Stimulated activated naive CD8-positive, alpha-beta T cell treated with anti-CD3 and anti-CD28 coated beads, Interleukin-15, Interleukin-2, amounts not matched to agents 100 ng/mL and 50 ng/mL, for 24 hours (primary cell): Measurements from ENCODE around the gene LUC7L.
"Not testable (repeated sequence)": the region's sequence is repeated elsewhere in the genome, so short reads cannot be mapped to it uniquely, and the experiment has no call there.

Source experiments
- H3K27ac Mint-ChIP-seq: one replicate; pipeline ENCODE4 v1.8.0; 2021; ENCODE audit warnings: mild to moderate bottlenecking, mixed read lengths
- H3K27me3 Mint-ChIP-seq: one replicate; pipeline ENCODE4 v1.8.0; 2021; ENCODE audit warnings: mixed read lengths
- H3K36me3 Mint-ChIP-seq: one replicate; pipeline ENCODE4 v1.8.0; 2021; ENCODE audit warnings: low read depth, mixed read lengths
- H3K4me1 Mint-ChIP-seq: one replicate; pipeline ENCODE4 v1.8.0; 2021; ENCODE audit warnings: low read depth, mixed read lengths
- H3K4me3 Mint-ChIP-seq: one replicate; pipeline ENCODE4 v1.8.0; 2021; ENCODE audit warnings: mild to moderate bottlenecking, mixed read lengths
- H3K9me3 Mint-ChIP-seq: one replicate; pipeline ENCODE4 v1.8.0; 2021; ENCODE audit warnings: mixed read lengths

LUC7L gene

DNA sequence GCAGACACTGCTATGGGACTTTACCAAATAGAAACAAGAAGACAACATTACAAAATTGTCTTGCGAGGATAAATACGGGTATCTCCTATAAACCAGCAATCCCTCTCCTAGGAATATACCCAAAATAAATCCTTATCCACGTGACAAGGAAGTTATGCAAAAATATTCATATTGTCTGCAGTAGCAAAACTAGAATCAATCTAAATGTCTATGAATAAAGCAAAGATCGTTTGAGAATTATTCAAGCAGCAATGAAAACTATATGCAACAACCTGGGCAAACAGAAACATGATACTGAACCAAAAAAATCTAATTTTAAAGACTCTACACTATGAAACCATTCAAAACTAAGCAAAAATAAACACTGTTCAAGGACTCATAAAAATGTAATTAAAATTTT lies 9.2 kb downstream of the LUC7L start:
- Mint-ChIP-seq H3K4me3 (no peak overlapping the region), H3K36me3 (peaks cover 44% of the 10 kb centered on the region), H3K4me1 (no peaks in the 10 kb centered on the region), H3K27ac (no peak overlapping the region), H3K27me3 (no peaks in the 10 kb centered on the region), H3K9me3 (no peaks in the 10 kb centered on the region)

DNA sequence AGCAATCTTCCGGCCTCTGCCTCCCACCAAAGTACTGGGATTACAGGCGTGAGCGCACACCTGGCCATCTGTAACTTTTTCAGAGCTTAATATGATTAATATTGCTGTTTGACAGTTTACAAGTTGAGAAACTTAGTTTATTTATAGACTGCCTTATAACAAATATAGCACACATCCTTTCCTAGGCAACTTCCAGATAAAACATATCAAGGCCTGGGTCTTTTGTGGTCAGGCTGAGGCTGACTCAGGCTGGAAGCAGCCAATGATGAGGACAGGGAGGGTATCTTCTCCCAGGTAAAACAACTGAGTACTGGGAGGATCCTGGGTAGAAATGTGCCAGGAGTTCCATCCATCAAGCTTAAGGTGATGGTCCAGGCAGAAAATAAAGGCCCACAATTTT lies 16.2 kb downstream of the LUC7L start:
- peaks cover 49% of the 10 kb centered on the region for H3K36me3 Mint-ChIP-seq
- no peak overlapping the region for H3K4me3 Mint-ChIP-seq
- H3K9me3 Mint-ChIP-seq, result no peaks in the 10 kb centered on the region
- H3K27ac Mint-ChIP-seq, result peak overlapping the region; percentile 26
- H3K27me3 Mint-ChIP-seq, result no peaks in the 10 kb centered on the region
- no peaks in the 10 kb centered on the region for H3K4me1 Mint-ChIP-seq

DNA sequence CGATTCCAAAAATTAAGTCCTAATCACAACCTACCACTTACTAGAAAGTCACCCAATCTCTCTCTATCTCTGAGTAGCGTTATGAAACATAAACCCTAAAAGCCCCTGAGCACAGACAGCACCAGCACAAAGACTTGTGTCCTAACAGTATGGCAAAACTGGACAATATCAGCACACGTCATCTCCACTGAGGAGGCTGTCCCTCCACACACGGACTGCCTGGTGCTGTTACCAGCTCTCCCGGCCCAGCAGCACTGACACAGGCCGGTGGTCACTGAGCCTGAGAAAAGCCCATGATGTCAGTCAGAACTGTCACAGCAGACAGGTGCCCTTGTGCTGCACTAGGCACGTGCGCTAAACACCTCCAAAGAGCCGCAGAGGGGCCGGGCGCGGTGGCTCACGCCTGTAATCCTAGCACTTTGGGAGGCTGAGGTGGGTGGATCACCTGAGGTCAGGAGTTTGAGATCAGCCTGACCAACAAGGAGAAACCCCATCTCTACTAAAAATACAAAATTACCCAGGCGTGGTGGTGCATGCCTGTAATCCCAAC lies 17.5 kb downstream of the LUC7L start:
- H3K4me3 Mint-ChIP-seq, H3K27ac Mint-ChIP-seq, H3K9me3 Mint-ChIP-seq, H3K27me3 Mint-ChIP-seq, H3K4me1 Mint-ChIP-seq: not testable (repeated sequence)
- H3K36me3 Mint-ChIP-seq, result peaks cover 50% of the 10 kb centered on the region

DNA sequence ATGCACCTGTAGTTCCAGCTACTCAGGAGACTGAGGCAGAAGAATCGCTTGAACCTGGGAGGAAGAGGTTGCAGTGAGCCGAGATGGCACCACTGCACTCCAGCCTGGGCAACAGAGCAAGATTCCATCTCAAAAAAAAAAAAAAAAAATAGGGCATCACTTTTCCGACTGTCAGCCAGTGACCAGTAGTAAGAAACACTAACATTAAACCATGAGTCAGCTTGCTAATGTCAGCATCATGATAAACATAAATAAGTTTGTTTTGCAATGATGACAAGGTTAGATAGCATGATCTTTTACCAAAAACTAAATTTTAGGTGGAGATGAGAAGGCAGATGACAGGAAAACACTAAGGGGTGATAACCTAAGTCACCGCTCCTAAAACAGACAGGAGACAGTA lies 19.9 kb downstream of the LUC7L start:
- H3K4me3 Mint-ChIP-seq, H3K4me1 Mint-ChIP-seq, H3K27me3 Mint-ChIP-seq, H3K27ac Mint-ChIP-seq, H3K9me3 Mint-ChIP-seq: not testable (repeated sequence)
- peaks cover 59% of the 10 kb centered on the region for H3K36me3 Mint-ChIP-seq

DNA sequence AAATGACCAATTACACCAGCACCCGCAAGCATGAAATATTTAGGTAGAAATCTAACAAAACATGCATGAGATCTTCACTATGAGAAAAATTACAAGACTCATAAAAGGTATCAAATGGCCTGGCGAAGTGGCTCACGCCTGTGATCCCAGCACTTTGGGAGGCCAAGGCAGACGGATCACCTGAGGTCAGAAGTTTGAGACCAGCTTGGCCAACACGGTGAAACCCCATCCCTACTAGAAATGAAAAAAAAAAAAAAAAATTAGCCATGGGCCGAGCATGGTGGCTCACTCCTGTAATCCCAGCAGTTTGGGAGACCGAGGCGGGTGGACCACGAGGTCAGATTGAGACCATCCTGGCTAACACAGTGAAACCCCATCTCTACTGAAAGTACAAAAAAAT lies 25.2 kb downstream of the LUC7L start:
- not testable (repeated sequence) for H3K27me3 Mint-ChIP-seq, H3K27ac Mint-ChIP-seq, H3K9me3 Mint-ChIP-seq, H3K4me1 Mint-ChIP-seq, H3K4me3 Mint-ChIP-seq
- peaks cover 59% of the 10 kb centered on the region for H3K36me3 Mint-ChIP-seq

DNA sequence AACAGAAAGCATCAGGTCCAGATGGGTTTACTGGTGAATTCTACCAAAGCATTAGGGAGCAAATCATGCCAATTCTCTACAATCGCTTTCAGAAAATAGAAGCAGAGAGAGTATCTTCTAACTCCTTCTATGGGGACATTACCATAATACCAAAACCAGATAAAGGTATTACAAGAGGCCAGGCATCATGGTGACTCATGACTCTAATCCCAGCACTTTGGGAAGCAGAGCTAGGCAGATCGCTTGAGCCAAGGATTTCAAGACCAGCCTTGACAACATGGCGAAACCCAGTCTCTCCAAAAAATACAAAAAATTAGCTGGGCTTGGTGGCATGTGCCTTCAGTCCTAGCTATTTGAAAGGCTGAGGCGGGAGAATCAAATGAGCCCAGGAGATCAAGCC lies 26.0 kb downstream of the LUC7L start:
- Mint-ChIP-seq H3K36me3 (peaks cover 59% of the 10 kb centered on the region), H3K9me3 (no peaks in the 10 kb centered on the region), H3K4me1 (no peaks in the 10 kb centered on the region), H3K27ac (no peak overlapping the region), H3K27me3 (no peaks in the 10 kb centered on the region), H3K4me3 (no peak overlapping the region)

DNA sequence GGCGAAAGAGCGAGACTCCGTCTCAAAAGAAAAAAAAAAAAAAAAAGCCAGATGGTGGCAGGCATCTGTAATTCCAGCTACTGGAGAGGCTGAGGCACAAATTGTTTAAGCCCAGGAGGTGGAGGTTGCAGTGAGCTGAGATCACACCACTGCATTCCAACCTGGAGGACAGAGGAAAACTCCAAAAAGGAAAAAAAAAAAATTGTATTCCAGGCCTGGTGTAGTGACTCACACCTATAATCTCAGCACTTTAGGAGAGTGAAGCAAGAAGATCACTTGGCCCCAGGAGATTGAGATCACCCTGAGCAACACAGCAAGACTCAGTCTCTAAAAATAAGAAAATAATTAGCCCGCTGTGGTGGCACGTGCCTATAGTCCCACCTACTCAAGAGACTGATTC lies 28.9 kb downstream of the LUC7L start:
- no peaks in the 10 kb centered on the region for H3K9me3 Mint-ChIP-seq
- H3K4me3 Mint-ChIP-seq, result no peak overlapping the region
- no peaks in the 10 kb centered on the region for H3K4me1 Mint-ChIP-seq
- H3K27ac Mint-ChIP-seq, result no peak overlapping the region
- peaks cover 64% of the 10 kb centered on the region for H3K36me3 Mint-ChIP-seq
- H3K27me3 Mint-ChIP-seq, result no peaks in the 10 kb centered on the region

DNA sequence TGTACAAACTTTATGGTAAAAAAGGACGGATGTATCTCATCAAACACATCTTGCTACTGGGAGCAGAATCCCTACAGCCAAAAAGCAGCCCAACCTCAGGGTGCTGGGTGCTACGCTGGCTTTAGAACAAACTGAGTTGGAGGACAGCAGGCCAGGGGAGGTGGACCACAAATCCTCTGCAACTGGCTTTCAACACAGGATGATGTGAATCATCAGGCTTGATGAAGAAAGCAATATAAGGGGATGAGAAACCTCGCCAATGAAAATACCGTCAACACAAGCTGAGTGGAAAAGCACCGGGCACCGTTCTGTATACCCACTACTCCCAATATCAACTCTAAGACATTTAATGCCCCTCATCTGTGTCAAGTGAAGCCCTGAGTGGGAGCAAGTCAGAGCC lies 34.7 kb downstream of the LUC7L start:
- Mint-ChIP-seq H3K9me3 (no peaks in the 10 kb centered on the region), H3K4me1 (no peaks in the 10 kb centered on the region), H3K4me3 (no peak overlapping the region), H3K36me3 (peaks cover 74% of the 10 kb centered on the region), H3K27ac (no peak overlapping the region), H3K27me3 (no peaks in the 10 kb centered on the region)

DNA sequence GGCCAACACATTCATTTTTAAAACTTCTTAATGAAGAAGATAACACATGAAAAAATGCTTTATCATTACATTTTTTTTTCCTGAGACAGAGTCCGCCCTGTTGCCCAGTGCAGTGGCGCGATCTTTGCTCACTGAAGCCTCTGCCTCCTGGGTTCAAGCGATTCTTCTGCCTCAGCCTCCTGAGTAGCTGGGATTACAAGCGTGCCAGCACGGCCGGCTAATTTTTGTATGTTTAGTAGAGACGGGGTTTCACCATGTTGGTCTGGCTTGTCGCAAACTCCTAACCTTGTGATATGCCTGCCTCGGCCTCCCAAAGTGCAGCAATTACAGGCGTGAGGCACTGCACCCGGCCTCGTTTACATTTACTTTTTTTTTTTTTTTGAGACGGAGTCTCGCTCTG lies 35.8 kb downstream of the LUC7L start:
- Mint-ChIP-seq H3K4me1 (no peaks in the 10 kb centered on the region), H3K27ac (no peak overlapping the region), H3K27me3 (no peaks in the 10 kb centered on the region), H3K9me3 (no peaks in the 10 kb centered on the region), H3K36me3 (peaks cover 76% of the 10 kb centered on the region), H3K4me3 (no peak overlapping the region)

DNA sequence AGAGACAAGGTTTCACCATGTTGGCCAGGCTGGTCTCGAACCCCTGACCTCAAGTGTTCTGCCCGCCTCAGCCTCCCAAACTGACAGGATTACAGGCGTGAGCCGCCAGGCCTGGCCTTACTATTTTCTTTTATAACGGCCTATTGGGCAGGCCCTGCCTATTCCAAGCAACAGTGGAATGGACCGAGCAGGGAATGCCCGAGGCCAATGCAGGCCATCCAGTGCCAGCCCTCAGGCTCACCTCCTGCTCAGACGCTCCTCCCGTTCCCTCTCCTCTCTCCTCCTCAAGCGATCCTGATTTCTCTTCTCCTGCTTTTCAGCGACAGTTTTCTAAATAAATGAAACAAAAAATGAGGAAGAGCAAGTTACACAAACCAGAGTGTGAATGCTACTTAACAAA lies 36.6 kb downstream of the LUC7L start:
- Mint-ChIP-seq H3K27me3 (no peaks in the 10 kb centered on the region), H3K4me1 (no peaks in the 10 kb centered on the region), H3K9me3 (no peaks in the 10 kb centered on the region), H3K4me3 (no peak overlapping the region), H3K36me3 (peaks cover 72% of the 10 kb centered on the region), H3K27ac (no peak overlapping the region)

DNA sequence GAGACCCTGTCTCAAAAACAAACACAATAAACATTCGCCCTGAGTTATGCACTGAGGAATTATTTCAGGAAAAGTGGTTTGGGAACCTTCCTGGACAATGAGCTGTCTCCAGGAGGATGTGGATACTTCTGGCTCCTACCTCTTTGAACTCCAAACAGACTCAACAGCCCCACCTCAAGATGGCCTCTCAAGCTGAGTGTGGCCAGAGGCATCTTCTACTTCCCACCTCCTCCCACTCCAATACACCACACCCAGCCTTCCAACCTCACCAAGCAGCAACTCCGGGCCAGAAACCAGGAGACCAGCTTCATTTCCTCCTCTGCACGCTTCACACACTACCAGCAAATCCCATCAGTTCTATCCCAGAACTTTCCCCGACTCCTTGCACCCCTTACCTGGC lies 37.4 kb downstream of the LUC7L start:
- Mint-ChIP-seq H3K9me3 (no peaks in the 10 kb centered on the region), H3K27ac (no peak overlapping the region), H3K4me3 (no peak overlapping the region), H3K27me3 (no peaks in the 10 kb centered on the region), H3K4me1 (no peaks in the 10 kb centered on the region), H3K36me3 (peaks cover 73% of the 10 kb centered on the region)

DNA sequence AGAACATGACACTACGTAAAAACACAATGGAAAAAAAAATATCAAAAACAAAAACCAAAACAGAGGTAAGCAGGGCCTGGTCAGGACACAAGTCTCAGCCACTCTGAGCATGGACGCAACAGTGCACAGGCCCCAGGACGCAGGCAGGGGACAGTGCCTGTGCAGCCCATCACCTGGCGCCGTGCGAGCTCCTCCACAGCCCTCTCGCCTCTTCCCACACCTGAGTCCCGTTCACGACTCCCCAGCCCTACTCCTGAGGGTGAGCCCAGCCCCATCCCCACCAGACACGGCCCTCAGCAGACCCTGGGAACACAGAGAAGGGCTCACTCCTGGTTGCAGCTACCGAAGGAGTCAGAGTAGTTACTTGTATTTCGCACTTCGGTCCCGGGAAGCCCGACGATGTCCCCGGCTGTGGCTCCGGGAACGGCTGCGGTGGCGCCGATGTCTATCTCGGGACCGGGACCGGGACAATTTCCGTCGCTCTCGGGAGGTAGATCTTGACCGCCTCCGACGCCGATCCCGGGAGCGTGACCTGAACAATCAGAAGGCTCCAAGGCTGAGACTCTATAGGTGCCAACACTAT lies 39.6 kb downstream of the LUC7L start:
- Mint-ChIP-seq H3K9me3 (no peaks in the 10 kb centered on the region), H3K4me3 (no peak overlapping the region), H3K27me3 (no peaks in the 10 kb centered on the region), H3K36me3 (peaks cover 63% of the 10 kb centered on the region), H3K27ac (no peak overlapping the region), H3K4me1 (no peaks in the 10 kb centered on the region)

DNA sequence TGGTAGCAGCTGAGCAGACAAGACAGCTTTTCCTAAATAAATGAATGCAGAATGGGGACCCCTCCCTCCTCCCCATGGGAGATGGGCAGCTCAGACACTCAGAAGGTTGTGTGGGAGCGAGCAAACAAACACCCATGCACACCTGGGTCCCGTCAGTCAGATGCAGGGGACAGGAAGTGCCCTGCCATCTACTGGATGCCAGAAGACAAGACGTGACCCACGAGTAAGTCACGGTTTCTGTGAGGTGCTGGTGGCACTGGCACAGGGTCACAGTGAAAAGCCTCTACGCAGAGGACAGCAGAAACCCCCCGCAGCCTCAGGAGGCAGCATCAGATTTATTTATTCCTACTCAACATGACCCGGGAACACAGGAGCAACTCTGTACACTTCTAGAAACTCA lies 40.6 kb downstream of the LUC7L start:
- H3K4me1 Mint-ChIP-seq, result no peaks in the 10 kb centered on the region
- H3K27me3 Mint-ChIP-seq, result no peaks in the 10 kb centered on the region
- no peaks in the 10 kb centered on the region for H3K9me3 Mint-ChIP-seq
- peaks cover 57% of the 10 kb centered on the region for H3K36me3 Mint-ChIP-seq
- no peak overlapping the region for H3K4me3 Mint-ChIP-seq
- H3K27ac Mint-ChIP-seq, result no peak overlapping the region

DNA sequence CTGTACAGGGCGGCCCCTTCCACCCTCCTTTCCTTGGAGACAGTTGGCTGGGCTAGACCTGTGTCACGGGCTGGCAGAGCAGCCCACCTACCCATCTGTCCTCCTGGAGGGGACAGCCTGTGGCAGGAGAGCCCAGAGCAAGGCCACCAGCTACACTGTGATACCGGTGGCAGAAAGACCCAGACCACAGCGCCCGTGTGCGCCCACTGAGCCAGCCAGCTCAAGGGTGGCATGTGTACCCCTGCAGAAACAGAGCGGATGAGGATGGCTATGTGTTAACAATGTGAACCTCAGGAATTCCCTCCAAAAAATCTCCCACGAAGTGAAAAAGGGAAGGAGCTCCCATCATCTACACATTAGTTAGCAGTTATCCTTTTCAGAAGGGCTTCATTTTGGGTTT lies 41.9 kb downstream of the LUC7L start:
- H3K9me3 Mint-ChIP-seq, result no peaks in the 10 kb centered on the region
- no peak overlapping the region for H3K27ac Mint-ChIP-seq
- no peak overlapping the region for H3K4me3 Mint-ChIP-seq
- H3K36me3 Mint-ChIP-seq, result peaks cover 52% of the 10 kb centered on the region
- H3K4me1 Mint-ChIP-seq, result no peaks in the 10 kb centered on the region
- no peaks in the 10 kb centered on the region for H3K27me3 Mint-ChIP-seq

DNA sequence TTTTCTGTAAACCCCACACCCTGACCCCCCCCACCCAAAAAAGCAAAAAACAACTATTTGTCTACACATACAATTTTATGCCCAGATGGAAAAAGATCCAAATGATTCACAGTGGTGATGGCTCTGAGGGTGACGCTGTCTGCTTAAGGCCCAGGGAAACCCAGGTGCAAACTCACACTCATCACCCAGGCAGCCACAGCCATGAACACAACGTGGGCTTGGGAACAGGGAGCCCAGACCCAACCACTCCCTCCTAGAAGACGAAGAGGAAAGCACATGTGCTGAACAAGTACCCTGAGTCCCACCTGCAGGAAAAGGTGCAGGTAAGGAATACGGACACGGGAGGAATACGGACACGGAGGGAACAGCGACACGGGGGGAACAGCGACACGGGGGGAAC lies 43.6 kb downstream of the LUC7L start:
- no peak overlapping the region for H3K27ac Mint-ChIP-seq
- no peaks in the 10 kb centered on the region for H3K27me3 Mint-ChIP-seq
- H3K4me1 Mint-ChIP-seq, result peaks cover 3% of the 10 kb centered on the region
- no peaks in the 10 kb centered on the region for H3K9me3 Mint-ChIP-seq
- H3K4me3 Mint-ChIP-seq, result no peak overlapping the region
- H3K36me3 Mint-ChIP-seq, result peaks cover 37% of the 10 kb centered on the region

DNA sequence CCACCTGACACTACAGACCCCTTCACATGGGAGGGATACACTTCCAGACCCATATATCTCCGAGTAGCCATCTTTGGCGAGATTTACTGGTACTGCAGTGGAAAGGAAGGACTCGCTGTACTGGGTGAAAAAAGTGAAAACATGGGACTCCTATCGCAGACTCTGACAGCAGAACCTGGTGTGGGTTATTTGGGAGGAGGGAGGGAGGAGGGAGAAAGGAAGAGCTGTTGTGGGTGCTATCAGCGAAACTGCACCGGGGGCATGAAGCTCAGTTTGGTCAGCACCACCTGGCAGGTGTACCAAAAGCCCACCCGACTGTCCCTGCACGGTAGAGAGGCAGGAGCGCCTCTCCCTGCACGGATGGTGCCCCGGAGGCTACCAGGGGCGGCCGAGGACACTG lies 44.0 kb downstream of the LUC7L start:
- no peak overlapping the region for H3K4me3 Mint-ChIP-seq
- H3K9me3 Mint-ChIP-seq, result no peaks in the 10 kb centered on the region
- H3K4me1 Mint-ChIP-seq, result peaks cover 3% of the 10 kb centered on the region
- no peak overlapping the region for H3K27ac Mint-ChIP-seq
- H3K27me3 Mint-ChIP-seq, result no peaks in the 10 kb centered on the region
- H3K36me3 Mint-ChIP-seq, result peaks cover 34% of the 10 kb centered on the region
